Upper lobe of left lung (tissue), 6 donors: ENCODE measurements around the gene MORF4L2. TPM values are rescaled to one million over a fixed set of nuclear protein-coding genes. Genes with fewer than 3 reads are reported as not detected.
"Not testable (repeated sequence)": the region's sequence is repeated elsewhere in the genome, so short reads cannot be mapped to it uniquely, and the experiment has no call there.

Source experiments
- ATAC-seq, 2 donors: fragments of 200-7000 bp; cut with Tn5 transposase; one replicate each; pipeline ENCODE4 v1.9.1; 2022; ENCODE audit warnings: mild to moderate bottlenecking in 2 of 2, moderate library complexity in 2 of 2; ENCODE audit not compliant: low FRiP score in 2 of 2
- DNase-seq, 2 donors: peaks; one replicate each; pipeline ENCODE4 v3.0.0-alpha.2; 2019 to 2020
- H3K27ac ChIP-seq, 4 donors: fragments of 200-600 bp; sonication (generic); one replicate each; pipeline ENCODE4 v1.5.1; 2016 to 2019
- H3K27me3 ChIP-seq, 4 donors: fragments of 200-600 bp; sonication (generic); one replicate each; pipeline ENCODE4 v1.5.1; 2017 to 2019
- H3K36me3 ChIP-seq, 4 donors: fragments of 200-600 bp; sonication (generic); one replicate each; pipeline ENCODE4 v1.5.1; 2016 to 2019
- H3K4me1 ChIP-seq, 4 donors: fragments of 200-600 bp; sonication (generic); one replicate each; pipeline ENCODE4 v1.5.1; 2018 to 2019
- H3K4me3 ChIP-seq, 4 donors: fragments of 200-600 bp; sonication (generic); one replicate each; pipeline ENCODE4 v1.5.1; 2017 to 2019; ENCODE audit warnings: mild to moderate bottlenecking in 2 of 4, moderate library complexity in 1 of 4
- H3K9me3 ChIP-seq, 4 donors: fragments of 200-600 bp; sonication (generic); one replicate each; pipeline ENCODE4 v1.5.1; 2018 to 2019
- EP300 ChIP-seq, 4 donors: sonication (generic); formaldehyde crosslinking; IDR thresholded peaks; one replicate each; pipeline ENCODE4 v1.5.1; 2017; ENCODE audit warnings: antibody characterized with exemption in 4 of 4, control low read depth in 2 of 4
- POLR2A ChIP-seq, 4 donors: fragments of 450-650 bp; IDR thresholded peaks; one replicate each; pipeline ENCODE4 v1.5.1; 2016 to 2017; ENCODE audit warnings: antibody characterized with exemption in 4 of 4, mild to moderate bottlenecking in 2 of 4
- POLR2AphosphoS5 ChIP-seq, 2 donors: sonication (generic); formaldehyde crosslinking; IDR thresholded peaks; one replicate each; pipeline ENCODE4 v1.5.1; 2017; ENCODE audit warnings: antibody characterized with exemption in 2 of 2
- WGBS, 2 donors: methylation state at CpG; one replicate each; pipeline ENCODE4 v1.1.5; 2017 to 2018; 5-methylcytosine and 5-hydroxymethylcytosine counted together
- total RNA-seq, 6 donors: library from RNA; depleted of rRNA in 4 of 6; stranded (reverse); fragments of >200 nt in 4 of 6; gene quantifications; one replicate each; pipeline versions ENCODE4 v1.1.0 to v1.2.1, GENCODE V29; 2016 to 2021
- TF ChIP-seq, protein P1 (sequence below), 6 experiments: fragments of 450-650 bp in 4 of 6; fragments of 200-600 bp in 2 of 6; sonication (generic) in 2 of 6; IDR thresholded peaks; one replicate each; pipeline ENCODE4 v1.5.1; 2016 to 2019; ENCODE audit warnings: antibody characterized with exemption in 6 of 6
- donor health status: DM: no; HTN: no; CAD: no; lungs with moderate emphysema.
- donor health status: DM: no; HTN: yes; CAD: no; lungs with severe emphysema.

Gene MORF4L2
- total RNA-seq, 6 donors from 2014 or later = 154 to 253 (median 186) TPM

GRCh38 chrX:103656617-103657016, 29.9 kb downstream of the MORF4L2 start:
- DNase-seq = no peak
- H3K4me1 ChIP-seq = no peaks in the 10 kb centered on the region
- 33 to 38% methylated on average over 2 to 3 of the region's 3 CpGs for WGBS, 2 donors
- ATAC-seq = no peak
- no peaks in the 10 kb centered on the region for H3K9me3 ChIP-seq
- no peaks in the 10 kb centered on the region for H3K36me3 ChIP-seq
- no peaks in the 10 kb centered on the region for H3K27me3 ChIP-seq
- no peak overlapping the region for H3K4me3 ChIP-seq
- no peak overlapping the region for H3K27ac ChIP-seq
- TF ChIP-seq EP300 (IDR thresholded peaks at IDR 0.05) = no peak
- TF ChIP-seq POLR2AphosphoS5 (IDR thresholded peaks at IDR 0.05) = no peak
- TF ChIP-seq, protein P1, sequence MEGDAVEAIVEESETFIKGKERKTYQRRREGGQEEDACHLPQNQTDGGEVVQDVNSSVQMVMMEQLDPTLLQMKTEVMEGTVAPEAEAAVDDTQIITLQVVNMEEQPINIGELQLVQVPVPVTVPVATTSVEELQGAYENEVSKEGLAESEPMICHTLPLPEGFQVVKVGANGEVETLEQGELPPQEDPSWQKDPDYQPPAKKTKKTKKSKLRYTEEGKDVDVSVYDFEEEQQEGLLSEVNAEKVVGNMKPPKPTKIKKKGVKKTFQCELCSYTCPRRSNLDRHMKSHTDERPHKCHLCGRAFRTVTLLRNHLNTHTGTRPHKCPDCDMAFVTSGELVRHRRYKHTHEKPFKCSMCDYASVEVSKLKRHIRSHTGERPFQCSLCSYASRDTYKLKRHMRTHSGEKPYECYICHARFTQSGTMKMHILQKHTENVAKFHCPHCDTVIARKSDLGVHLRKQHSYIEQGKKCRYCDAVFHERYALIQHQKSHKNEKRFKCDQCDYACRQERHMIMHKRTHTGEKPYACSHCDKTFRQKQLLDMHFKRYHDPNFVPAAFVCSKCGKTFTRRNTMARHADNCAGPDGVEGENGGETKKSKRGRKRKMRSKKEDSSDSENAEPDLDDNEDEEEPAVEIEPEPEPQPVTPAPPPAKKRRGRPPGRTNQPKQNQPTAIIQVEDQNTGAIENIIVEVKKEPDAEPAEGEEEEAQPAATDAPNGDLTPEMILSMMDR (IDR thresholded peaks at IDR 0.05) = no peak
- no peak for TF ChIP-seq POLR2A (IDR thresholded peaks at IDR 0.05)

DNA sequence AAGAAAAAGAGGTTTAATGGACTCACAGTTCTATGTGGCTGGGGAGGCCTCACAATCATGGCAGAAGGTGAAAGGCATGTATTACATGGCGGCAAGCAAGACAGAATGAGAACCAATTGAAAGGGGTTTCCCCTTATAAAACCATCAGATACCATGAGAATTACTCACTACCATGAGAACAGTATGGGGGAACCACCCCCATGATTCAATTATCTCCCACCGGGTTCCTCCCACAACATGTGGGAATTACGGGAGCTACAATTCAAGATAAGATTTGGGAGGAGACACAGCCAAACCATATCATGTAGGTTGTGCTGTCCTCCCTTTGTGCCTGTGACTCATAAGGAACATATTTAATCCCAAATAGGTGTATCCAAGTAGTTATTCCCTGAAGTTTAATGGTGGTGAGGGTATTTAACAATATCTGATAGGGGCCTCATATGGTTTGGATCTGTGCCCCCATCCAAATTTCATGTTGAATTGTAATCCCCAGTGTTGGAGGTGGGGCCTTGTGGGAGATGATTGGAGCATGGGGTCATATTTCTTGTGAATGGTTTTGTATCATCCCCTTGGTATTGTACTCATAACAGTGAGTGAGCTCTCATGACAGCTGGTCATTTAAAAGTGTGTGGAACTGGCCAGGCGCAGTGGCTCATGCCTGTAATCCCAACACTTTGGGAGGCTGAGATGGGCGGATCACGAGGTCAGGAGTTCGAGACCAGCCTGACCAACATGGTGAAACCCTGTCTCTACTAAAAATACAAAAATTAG, 31.1 kb downstream of the MORF4L2 start:
- not testable (repeated sequence) for H3K27me3 ChIP-seq, H3K4me1 ChIP-seq, DNase-seq, H3K4me3 ChIP-seq, H3K9me3 ChIP-seq, H3K27ac ChIP-seq, ATAC-seq, H3K36me3 ChIP-seq
- WGBS, 2 donors = 90 to 92% methylated on average over 1 to 7 of the region's 7 CpGs

DNA sequence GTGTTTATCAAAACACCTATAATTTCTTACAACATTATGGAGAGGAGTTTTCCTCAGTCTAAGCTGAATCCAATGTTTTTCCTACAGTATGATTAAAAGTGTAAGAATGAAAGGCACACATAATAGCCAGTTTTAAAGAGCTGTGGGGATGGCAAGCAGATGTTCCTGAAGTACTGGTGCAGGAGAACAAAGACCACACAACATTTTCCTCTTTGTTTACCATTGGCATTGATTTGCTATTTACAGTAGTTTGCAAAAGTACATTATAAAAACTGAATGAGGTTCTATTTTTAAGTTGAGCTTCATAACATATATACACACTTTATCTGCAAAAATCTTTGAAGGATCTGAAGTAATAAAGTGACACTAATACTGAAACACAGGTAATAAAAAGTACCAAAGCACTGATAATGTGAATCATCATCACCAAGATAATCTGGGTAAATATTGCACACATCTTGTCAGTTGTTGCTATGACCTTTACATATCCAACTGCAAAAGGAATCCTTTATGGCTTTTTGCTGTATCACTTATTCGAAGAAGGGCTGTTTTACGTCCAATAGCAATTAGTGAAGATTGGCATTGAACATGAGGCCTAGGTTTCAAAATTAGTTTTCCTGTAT, 35.2 kb downstream of the MORF4L2 start:
- Histone ChIP-seq H3K36me3 (no peaks in the 10 kb centered on the region), H3K27me3 (no peaks in the 10 kb centered on the region), H3K4me3 (no peak overlapping the region), H3K9me3 (peaks cover 0 to 6% (median 0%) of the 10 kb centered on the region in 4 donors), H3K4me1 (no peaks in the 10 kb centered on the region), H3K27ac (no peak overlapping the region)
- no peak for DNase-seq
- TF ChIP-seq, protein P1 (IDR thresholded peaks at IDR 0.05) = no peak
- no peak for ATAC-seq
- WGBS, 2 donors = 83 to 96% methylated on average over 2 of the region's 2 CpGs

DNA sequence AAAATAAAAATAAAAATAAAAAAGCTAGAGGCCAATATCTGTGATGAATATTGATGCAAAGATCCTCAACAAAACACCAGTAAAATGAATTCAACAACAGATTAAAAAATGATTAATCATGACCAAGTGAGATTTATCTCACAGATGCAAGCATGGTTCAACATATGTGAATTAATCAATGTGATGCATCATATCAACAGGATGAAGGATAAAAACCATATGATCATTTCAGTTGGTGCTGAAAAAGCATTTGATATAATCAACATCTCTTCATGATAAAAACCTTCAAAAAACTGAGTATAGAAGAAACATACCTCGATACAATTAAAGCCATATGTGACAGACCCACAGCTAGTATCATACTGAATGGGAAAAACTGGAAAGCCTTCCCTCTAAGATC, 38.9 kb downstream of the MORF4L2 start:
- Histone ChIP-seq H3K27ac (no peak overlapping the region), H3K27me3 (no peaks in the 10 kb centered on the region), H3K9me3 (peaks cover 0 to 6% (median 0%) of the 10 kb centered on the region in 4 donors), H3K4me3 (no peak overlapping the region), H3K36me3 (no peaks in the 10 kb centered on the region), H3K4me1 (no peaks in the 10 kb centered on the region)
- 67 to 95% methylated on average over 1 of the region's 1 CpG for WGBS, 2 donors
- DNase-seq (no peak), ATAC-seq (no peak)
- TF ChIP-seq EP300 (IDR thresholded peaks at IDR 0.05) (no peak), POLR2A (IDR thresholded peaks at IDR 0.05) (no peak), POLR2AphosphoS5 (IDR thresholded peaks at IDR 0.05) (no peak)
- TF ChIP-seq, protein P1 (IDR thresholded peaks at IDR 0.05) = no peak

DNA sequence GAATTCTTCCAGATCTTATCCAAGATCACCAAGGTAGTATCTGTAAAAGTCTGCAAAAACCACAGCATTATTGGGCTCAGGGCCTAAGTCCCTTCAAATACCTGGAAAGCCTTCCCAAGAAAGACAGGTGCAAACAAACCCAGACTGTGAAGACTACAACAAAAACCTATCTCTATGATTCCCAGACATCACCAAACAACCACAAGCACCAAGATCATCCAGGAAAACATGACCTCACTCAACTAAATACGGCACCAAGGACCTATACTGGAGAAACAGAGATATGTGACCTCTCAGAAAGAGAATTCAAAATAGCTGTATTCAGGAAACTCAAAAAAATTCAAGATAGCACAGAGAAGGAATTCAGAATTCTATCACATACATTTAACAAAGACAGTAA, 42.4 kb downstream of the MORF4L2 start:
- WGBS, 2 donors = 63 to 78% methylated on average over 1 of the region's 1 CpG
- Histone ChIP-seq H3K27ac (no peak overlapping the region), H3K4me3 (no peak overlapping the region), H3K9me3 (peaks cover 0 to 6% (median 0%) of the 10 kb centered on the region in 4 donors), H3K36me3 (no peaks in the 10 kb centered on the region), H3K4me1 (no peaks in the 10 kb centered on the region), H3K27me3 (no peaks in the 10 kb centered on the region)
- DNase-seq = no peak
- TF ChIP-seq POLR2AphosphoS5 (IDR thresholded peaks at IDR 0.05) (no peak), POLR2A (IDR thresholded peaks at IDR 0.05) (no peak), EP300 (IDR thresholded peaks at IDR 0.05) (no peak)
- TF ChIP-seq, protein P1 (IDR thresholded peaks at IDR 0.05) = no peak
- ATAC-seq = no peak
